GM23248 (cell line): ENCODE measurements around the gene CD1D. TPM values are rescaled to one million over a fixed set of nuclear protein-coding genes. Genes with fewer than 3 reads are reported as not detected.
"Not testable (repeated sequence)": the region's sequence is repeated elsewhere in the genome, so short reads cannot be mapped to it uniquely, and the experiment has no call there.

Experiments
- DNase-seq: peaks from one replicate; pipeline ENCODE4 v3.0.0-alpha.2; 2015
- H2AFZ ChIP-seq: fragments of 200-600 bp; sonication (generic); 2 replicates; pipeline ENCODE4 v1.6.1; 2016; ENCODE audit warnings: antibody characterized with exemption
- H3F3A ChIP-seq: fragments of 200-600 bp; sonication (generic); 2 replicates; pipeline ENCODE4 v1.6.1; 2016; ENCODE audit warnings: mild to moderate bottlenecking, antibody characterized with exemption, mixed run types; ENCODE audit not compliant: insufficient read depth
- H3K27ac ChIP-seq: fragments of 200-600 bp; sonication (generic); 2 replicates; pipeline ENCODE4 v1.5.1; 2016; ENCODE audit warnings: mild to moderate bottlenecking
- H3K27me3 ChIP-seq: fragments of 200-600 bp; sonication (generic); replicated peaks from 2 replicates; pipeline ENCODE4 v1.6.1; 2016; ENCODE audit warnings: mild to moderate bottlenecking; ENCODE audit not compliant: insufficient read depth
- H3K36me3 ChIP-seq: fragments of 200-600 bp; sonication (generic); 2 replicates; pipeline ENCODE4 v1.6.1; 2016; ENCODE audit warnings: low read depth, mild to moderate bottlenecking
- H3K4me1 ChIP-seq: fragments of 200-600 bp; sonication (generic); 2 replicates; pipeline ENCODE4 v1.6.1; 2016; ENCODE audit warnings: mild to moderate bottlenecking; ENCODE audit not compliant: insufficient read depth
- H3K4me2 ChIP-seq: fragments of 200-600 bp; sonication (generic); one replicate; pipeline ENCODE4 v1.6.1; 2016; ENCODE audit warnings: mild to moderate bottlenecking; ENCODE audit not compliant: unreplicated experiment
- H3K4me3 ChIP-seq: fragments of 200-600 bp; sonication (generic); 2 replicates; pipeline ENCODE4 v1.5.1; 2016; ENCODE audit warnings: mild to moderate bottlenecking
- H3K79me2 ChIP-seq: fragments of 200-600 bp; sonication (generic); 2 replicates; pipeline ENCODE4 v1.6.1; 2016; ENCODE audit warnings: mild to moderate bottlenecking; ENCODE audit not compliant: insufficient read depth
- H3K9ac ChIP-seq: fragments of 200-600 bp; sonication (generic); 2 replicates; pipeline ENCODE4 v1.6.1; 2016; ENCODE audit warnings: mild to moderate bottlenecking
- H3K9me2 ChIP-seq: fragments of 200-600 bp; sonication (generic); 2 replicates; pipeline ENCODE4 v1.6.1; 2016; ENCODE audit warnings: mixed run types, mild to moderate bottlenecking, moderate library complexity; ENCODE audit not compliant: insufficient read depth
- H3K9me3 ChIP-seq: fragments of 200-600 bp; sonication (generic); one replicate; pipeline ENCODE4 v1.6.1; 2017; ENCODE audit warnings: low read depth
- H4K20me1 ChIP-seq: fragments of 200-600 bp; sonication (generic); 2 replicates; pipeline ENCODE4 v1.6.0; 2016; ENCODE audit not compliant: insufficient read depth
- EZH2 ChIP-seq: fragments of 200-600 bp; sonication (generic); IDR thresholded peaks from 2 replicates; pipeline ENCODE4 v1.6.1; 2018; ENCODE audit warnings: antibody characterized with exemption, mild to moderate bottlenecking; ENCODE audit not compliant: insufficient read depth, poor library complexity, severe bottlenecking
- EZH2phosphoT487 ChIP-seq: fragments of 200-600 bp; sonication (generic); IDR thresholded peaks from 2 replicates; pipeline ENCODE4 v1.6.1; 2018; ENCODE audit warnings: antibody characterized with exemption, moderate library complexity, mild to moderate bottlenecking, low read depth; ENCODE audit not compliant: insufficient read depth
- WGBS, 2 experiments: methylation state at CpG; one replicate each; pipeline ENCODE4 v1.1.6; 2015 to 2017; ENCODE audit warnings: low lambda C conversion rate in 2 of 2, low coverage in 1 of 2; ENCODE audit errors: missing lambda C conversion rate in 2 of 2; 5-methylcytosine and 5-hydroxymethylcytosine counted together
- in situ Hi-C: fragments of 300-500 bp; cut with MboI; formaldehyde crosslinking; loops from 2 replicates; pipeline ENCODE4 v1.15.0; 2020
- polyA plus RNA-seq: library from polyadenylated mRNA; unstranded; fragments of >200 nt; fragmentation: Nextera tagmentation; extraction: Ambion mirVana; gene quantifications from 2 replicates; pipeline ENCODE4 v1.2.1, GENCODE V29; 2016
- total RNA-seq: library from RNA; depleted of rRNA; stranded (reverse); fragments of >200 nt; shearing (Covaris generic); gene quantifications from 2 replicates; pipeline ENCODE4 v1.2.3, GENCODE V29; 2014

CD1D gene
- total and polyA plus RNA-seq, 2 experiments from 2014 or later, result not detected

DNA sequence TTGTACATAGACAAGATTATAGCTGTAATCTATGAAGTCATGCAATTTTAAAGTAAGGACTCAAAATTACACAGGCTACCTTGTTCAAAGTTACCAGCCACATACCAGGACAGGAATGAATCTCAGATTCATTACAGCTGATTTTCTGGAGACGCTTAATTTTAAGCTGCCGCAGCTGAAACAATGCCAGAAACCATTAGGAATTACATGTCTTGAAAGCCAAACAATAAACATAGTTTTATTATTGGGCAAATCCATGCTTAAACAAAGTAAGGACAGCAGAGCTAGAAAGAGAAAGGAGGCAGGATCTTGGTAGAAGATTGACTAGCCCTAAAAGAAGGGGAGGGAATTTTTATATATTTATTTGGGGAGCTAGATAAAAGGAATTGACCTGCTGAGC lies 19.2 kb upstream of the CD1D start:
- Histone ChIP-seq H3K9me2 (no peaks in the 10 kb centered on the region), H3K4me3 (no peak overlapping the region), H3K27me3 (peaks cover 11% of the 10 kb centered on the region), H3K9ac (no peak overlapping the region), H4K20me1 (no peaks in the 10 kb centered on the region), H3K4me1 (no peaks in the 10 kb centered on the region), H3K36me3 (no peaks in the 10 kb centered on the region), H3F3A (no peaks in the 10 kb centered on the region), H3K79me2 (no peaks in the 10 kb centered on the region), H3K9me3 (no peaks in the 10 kb centered on the region), H3K4me2 (no peak overlapping the region), H3K27ac (no peak overlapping the region), H2AFZ (no peak overlapping the region)
- WGBS, 2 experiments, result 0 to 2% methylated on average over 2 of the region's 2 CpGs
- in situ Hi-C loops, result no loop called here
- TF ChIP-seq EZH2, result no peak
- TF ChIP-seq EZH2phosphoT487, result no peak
- DNase-seq, result no peak

DNA sequence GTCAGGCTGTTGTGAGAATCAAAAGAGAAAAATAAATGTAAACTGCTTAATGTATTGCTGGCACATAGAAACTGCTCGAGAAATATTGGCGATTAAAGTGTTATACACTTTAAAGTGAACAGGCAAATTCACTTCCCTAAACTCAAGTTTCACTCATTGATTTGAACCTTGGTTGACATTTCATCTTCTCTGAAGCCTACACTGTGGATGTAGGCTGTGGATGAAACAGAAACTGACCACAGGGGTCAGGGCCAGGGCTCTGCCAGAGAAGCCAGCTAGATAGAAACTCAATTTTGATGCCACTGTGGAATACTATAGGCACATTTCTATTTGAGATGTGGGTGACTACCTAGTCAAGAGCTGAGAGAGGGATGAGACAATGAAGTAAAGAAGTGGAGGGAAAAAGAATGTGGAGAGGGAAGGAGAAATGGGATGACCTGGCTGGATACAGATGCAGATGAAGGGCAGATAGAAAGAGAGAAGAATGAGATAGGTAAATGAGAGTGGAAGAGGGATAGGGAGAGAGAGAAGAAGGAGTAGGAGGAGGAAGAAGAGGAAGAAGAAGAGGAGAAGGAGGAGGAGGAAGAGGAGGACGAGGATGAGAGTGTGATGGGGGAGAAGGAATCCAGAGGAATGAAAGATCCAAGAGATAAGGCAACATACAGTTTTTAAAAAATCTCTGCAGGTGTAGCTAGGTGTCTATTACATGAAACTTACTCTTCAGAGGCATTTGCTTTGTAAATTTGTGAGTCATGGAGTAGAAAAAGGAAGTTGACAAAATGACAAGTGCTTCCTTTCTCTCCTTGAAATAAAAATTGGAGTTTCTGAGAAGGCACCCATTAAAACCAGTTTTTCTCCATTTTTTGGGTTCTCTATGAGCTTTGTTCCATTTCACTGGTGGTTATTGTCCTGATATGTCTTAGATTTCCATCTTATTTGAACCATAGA lies 17.4 kb upstream of the CD1D start:
- WGBS, 2 experiments, result 35 to 41% methylated on average over 2 to 3 of the region's 3 CpGs
- no peaks in the 10 kb centered on the region for H3K79me2 ChIP-seq
- H3K9me3 ChIP-seq, result no peaks in the 10 kb centered on the region
- H3K9me2 ChIP-seq, result no peaks in the 10 kb centered on the region
- no peak for TF ChIP-seq EZH2phosphoT487
- TF ChIP-seq EZH2, result no peak
- in situ Hi-C loops, result no loop called here
- no peaks in the 10 kb centered on the region for H4K20me1 ChIP-seq
- DNase-seq, result no peak
- no peak overlapping the region for H3K4me3 ChIP-seq
- H3F3A ChIP-seq, result no peaks in the 10 kb centered on the region
- H2AFZ ChIP-seq, result no peak overlapping the region
- no peaks in the 10 kb centered on the region for H3K36me3 ChIP-seq
- H3K27ac ChIP-seq, result no peak overlapping the region
- H3K4me1 ChIP-seq, result no peaks in the 10 kb centered on the region
- no peak overlapping the region for H3K4me2 ChIP-seq
- no peak overlapping the region for H3K9ac ChIP-seq
- H3K27me3 ChIP-seq, result peaks cover 12% of the 10 kb centered on the region

DNA sequence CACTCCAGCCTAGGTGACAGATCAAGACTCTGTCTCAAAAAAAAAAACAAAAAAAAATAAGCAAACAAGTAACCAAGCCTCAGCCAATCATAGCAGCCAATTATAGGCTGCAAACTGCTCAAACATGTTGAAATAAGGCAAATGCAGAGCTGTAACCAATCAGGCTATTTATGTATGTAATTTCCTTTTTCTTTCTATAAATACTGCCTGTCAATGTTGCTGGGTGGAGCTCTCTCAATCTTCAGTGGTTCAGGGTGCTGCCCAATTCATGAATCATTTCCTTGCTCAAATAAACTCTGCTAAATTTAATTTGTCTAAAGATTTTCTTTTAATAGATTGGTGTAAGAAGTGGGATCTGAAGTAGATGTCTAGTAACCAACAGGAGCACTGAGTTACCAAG lies 11.6 kb upstream of the CD1D start:
- Histone ChIP-seq H3K79me2 (no peaks in the 10 kb centered on the region), H3K9ac (no peak overlapping the region), H3K27me3 (peaks cover 16% of the 10 kb centered on the region), H3F3A (no peaks in the 10 kb centered on the region), H2AFZ (no peak overlapping the region), H3K27ac (no peak overlapping the region), H3K4me3 (no peak overlapping the region), H3K9me2 (no peaks in the 10 kb centered on the region), H4K20me1 (no peaks in the 10 kb centered on the region), H3K36me3 (no peaks in the 10 kb centered on the region), H3K4me1 (no peaks in the 10 kb centered on the region), H3K9me3 (no peaks in the 10 kb centered on the region), H3K4me2 (no peak overlapping the region)
- no peak for TF ChIP-seq EZH2phosphoT487
- no peak for TF ChIP-seq EZH2
- no peak for DNase-seq
- in situ Hi-C loops, result no loop called here

DNA sequence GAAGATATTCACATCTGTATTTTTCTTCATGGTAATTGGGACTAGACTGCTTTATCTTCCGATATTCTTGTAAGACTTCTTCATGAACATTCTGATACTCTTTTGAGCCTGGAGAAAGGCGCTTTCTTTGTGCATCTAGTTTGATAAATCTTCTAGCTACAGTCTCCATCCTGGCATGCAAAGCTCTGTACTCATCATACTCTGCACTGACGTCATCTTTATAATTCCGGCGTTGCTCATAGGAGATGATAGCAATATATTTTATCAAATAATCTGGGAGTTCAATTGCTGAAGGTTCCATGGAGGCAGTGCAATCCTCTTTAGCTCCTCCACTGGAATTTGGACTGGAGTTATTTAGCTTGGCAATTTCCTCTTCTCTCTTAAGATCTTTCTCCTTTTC lies 4.8 kb upstream of the CD1D start:
- H3K4me1 ChIP-seq, H3K4me3 ChIP-seq, H3K36me3 ChIP-seq, H3K9ac ChIP-seq, H3K9me3 ChIP-seq, H4K20me1 ChIP-seq, in situ Hi-C loops, H2AFZ ChIP-seq, H3K9me2 ChIP-seq, H3F3A ChIP-seq, H3K27ac ChIP-seq, H3K79me2 ChIP-seq, H3K4me2 ChIP-seq: not testable (repeated sequence)
- WGBS, 2 experiments, result 52 to 60% methylated on average over 5 of the region's 5 CpGs
- H3K27me3 ChIP-seq, result peaks cover 41% of the 10 kb centered on the region
- DNase-seq, result peak; percentile 4

DNA sequence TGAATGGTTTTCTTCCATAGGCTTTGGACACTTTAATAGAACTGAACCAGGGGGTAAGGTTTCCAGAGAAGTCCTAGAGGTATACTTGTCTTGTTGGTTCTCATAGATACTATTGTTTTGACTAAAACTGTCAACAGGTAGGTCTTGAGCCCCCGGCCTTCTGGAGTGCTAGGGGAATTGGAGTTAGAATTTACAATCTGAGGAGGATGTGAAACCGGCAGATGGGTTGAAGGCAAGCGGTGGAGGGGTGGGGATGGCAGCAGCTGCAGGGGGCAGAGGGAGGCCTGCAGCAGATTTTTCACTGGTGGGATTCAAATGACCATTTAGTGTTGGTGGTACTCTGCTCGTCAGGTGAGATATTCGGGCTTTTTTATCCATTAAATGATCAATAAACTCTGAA lies 4.3 kb upstream of the CD1D start:
- Histone ChIP-seq H3K27me3 (peaks cover 43% of the 10 kb centered on the region), H3K79me2 (no peaks in the 10 kb centered on the region), H3K4me1 (no peaks in the 10 kb centered on the region), H3K27ac (no peak overlapping the region), H3K36me3 (no peaks in the 10 kb centered on the region), H2AFZ (no peak overlapping the region), H3K4me2 (no peak overlapping the region), H3K9ac (no peak overlapping the region), H3K4me3 (no peak overlapping the region), H4K20me1 (no peaks in the 10 kb centered on the region), H3K9me2 (no peaks in the 10 kb centered on the region), H3K9me3 (no peaks in the 10 kb centered on the region), H3F3A (no peaks in the 10 kb centered on the region)
- 56 to 61% methylated on average over 5 of the region's 5 CpGs for WGBS, 2 experiments
- in situ Hi-C loops, result no loop called here
- no peak for DNase-seq
- TF ChIP-seq EZH2 (no peak), EZH2phosphoT487 (no peak)

DNA sequence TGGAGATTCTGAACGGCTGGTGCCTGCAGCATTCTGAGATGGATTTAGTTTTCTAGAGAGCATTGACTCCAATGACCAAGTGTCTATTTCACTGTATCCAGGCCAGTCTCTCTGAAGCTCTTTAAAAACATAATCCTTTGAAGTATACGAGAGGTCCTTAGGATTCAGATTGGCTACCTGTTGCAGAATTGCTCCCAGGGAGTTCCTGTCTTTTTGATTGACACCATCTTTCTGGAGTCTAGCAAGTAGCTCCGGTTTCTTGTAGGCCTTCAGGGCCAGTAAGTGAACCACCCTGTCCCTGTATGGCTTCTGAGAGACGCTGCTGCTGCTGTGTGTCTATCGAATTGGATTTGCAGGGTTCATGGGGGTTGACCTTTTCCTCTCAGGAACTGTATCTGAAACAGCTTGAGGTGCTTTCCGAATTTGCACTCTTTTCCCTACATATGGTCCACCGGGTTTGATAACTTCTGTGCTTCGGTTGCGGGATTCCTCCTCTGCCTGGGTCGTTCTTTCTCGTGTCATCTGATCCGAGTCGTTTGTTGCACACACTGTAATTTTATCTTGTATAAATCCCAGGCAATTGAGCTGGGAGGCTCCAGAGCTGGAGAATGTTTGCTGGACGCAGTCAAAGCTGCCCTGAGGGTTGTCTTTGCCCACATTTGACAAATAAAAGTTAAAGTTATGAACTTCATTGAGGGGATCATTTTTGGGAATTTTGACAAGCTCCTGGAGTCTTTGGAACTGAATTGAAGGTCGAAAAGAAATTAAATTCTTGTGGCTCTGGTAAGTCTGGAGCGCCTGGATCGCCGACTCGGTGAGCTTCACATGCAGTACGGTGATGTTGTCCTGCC lies 3.6 kb upstream of the CD1D start:
- H3K9me3 ChIP-seq, H3K36me3 ChIP-seq, H3F3A ChIP-seq, DNase-seq, H3K27ac ChIP-seq, H3K79me2 ChIP-seq, H4K20me1 ChIP-seq, H3K9me2 ChIP-seq, H3K4me1 ChIP-seq, H3K9ac ChIP-seq, in situ Hi-C loops: not testable (repeated sequence)
- peak overlapping the region; percentile 41; the same call in 1 of the 2 replicates for H2AFZ ChIP-seq
- peak overlapping the region; percentile 65 for H3K4me2 ChIP-seq
- H3K4me3 ChIP-seq, result peak overlapping the region; percentile 58
- 31 to 43% methylated on average over 20 of the region's 20 CpGs for WGBS, 2 experiments
- H3K27me3 ChIP-seq, result peaks cover 48% of the 10 kb centered on the region
